GM11168 (cell line): ENCODE data around the gene CHST12.
"Not testable (repeated sequence)": the region's sequence is repeated elsewhere in the genome, so short reads cannot be mapped to it uniquely, and the experiment has no call there.

ENCODE experiments used
- in situ Hi-C: fragments of 300-500 bp; cut with MboI; formaldehyde crosslinking; loops from one replicate; pipeline ENCODE4 v1.12.0; 2022; ENCODE audit warnings: low sequenced_read_pairs; ENCODE audit not compliant: unreplicated experiment

Gene CHST12

GRCh38 chr7:2452074-2452507 lies 48.7 kb downstream of the CHST12 start:
- in situ Hi-C loops = no loop called here

- in situ Hi-C loops = no loop called here
These were observed 49.3 kb downstream of the CHST12 start for GRCh38 chr7:2452643-2453270.

GRCh38 chr7:2453849-2454248 lies 50.4 kb downstream of the CHST12 start:
- in situ Hi-C loops = not testable (repeated sequence)

GRCh38 chr7:2459674-2460073 lies 56.3 kb downstream of the CHST12 start:
- in situ Hi-C loops = no loop called here

GRCh38 chr7:2460188-2460587 lies 56.8 kb downstream of the CHST12 start:
- in situ Hi-C loops = no loop called here

- in situ Hi-C loops = no loop called here
These were observed 57.2 kb downstream of the CHST12 start for GRCh38 chr7:2460641-2461040.

GRCh38 chr7:2461268-2462026 lies 58.0 kb downstream of the CHST12 start:
- in situ Hi-C loops = no loop called here

- in situ Hi-C loops = no loop called here
These were observed 59.3 kb downstream of the CHST12 start for GRCh38 chr7:2462731-2463130.

- in situ Hi-C loops = no loop called here
These were observed 62.5 kb downstream of the CHST12 start for GRCh38 chr7:2465928-2466327.

- in situ Hi-C loops = no loop called here
These were observed 63.3 kb downstream of the CHST12 start for GRCh38 chr7:2466675-2467074.

- in situ Hi-C loops = no loop called here
These were observed 64.8 kb downstream of the CHST12 start for GRCh38 chr7:2468227-2468626.

GRCh38 chr7:2469460-2470203 lies 66.2 kb downstream of the CHST12 start:
- in situ Hi-C loops = not testable (repeated sequence)

- in situ Hi-C loops = no loop called here
These were observed 67.0 kb downstream of the CHST12 start for GRCh38 chr7:2470204-2471021.

GRCh38 chr7:2471022-2471329 lies 67.6 kb downstream of the CHST12 start:
- in situ Hi-C loops = no loop called here

GRCh38 chr7:2471396-2471795 lies 68.0 kb downstream of the CHST12 start:
- in situ Hi-C loops = no loop called here

- in situ Hi-C loops = no loop called here
These were observed 69.3 kb downstream of the CHST12 start for GRCh38 chr7:2472739-2473138.

- in situ Hi-C loops = no loop called here
These were observed 70.2 kb downstream of the CHST12 start for GRCh38 chr7:2473496-2474180.

- in situ Hi-C loops = no loop called here
These were observed 70.8 kb downstream of the CHST12 start for GRCh38 chr7:2474224-2474623.

- in situ Hi-C loops = no loop called here
These were observed 71.6 kb downstream of the CHST12 start for GRCh38 chr7:2474813-2475677.
